Activated T-helper 9 cell treated with anti-CD3 and anti-CD28 coated beads, Interleukin-2, amount 50 U/mL, for 16 hours (primary cell): ENCODE data around the gene COL4A2.

Source experiments
- DNase-seq: peaks from one replicate; pipeline ENCODE4 v3.0.0-alpha.2; 2020; ENCODE audit warnings: low read depth

COL4A2 gene

DNA sequence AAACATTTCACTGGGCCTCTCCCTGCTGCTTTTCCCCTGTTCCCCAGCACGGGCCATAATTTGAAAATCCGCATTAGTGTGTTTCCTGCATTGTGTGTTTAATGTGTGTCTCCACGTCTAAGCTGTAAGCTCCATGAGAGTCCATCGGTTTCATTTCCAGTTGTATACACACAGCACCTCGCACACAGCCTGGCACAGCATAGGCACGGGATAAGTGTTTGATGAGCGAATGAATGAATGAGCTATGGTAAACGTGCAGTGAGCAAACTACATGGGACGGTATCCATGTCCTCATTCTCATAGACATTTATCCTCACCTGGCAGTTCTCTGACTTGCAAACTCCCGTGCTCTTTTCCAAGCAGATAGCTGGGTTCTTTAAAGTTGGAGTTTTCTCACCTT is 148.4 kb downstream of the COL4A2 start:
- DNase-seq: no peak

DNA sequence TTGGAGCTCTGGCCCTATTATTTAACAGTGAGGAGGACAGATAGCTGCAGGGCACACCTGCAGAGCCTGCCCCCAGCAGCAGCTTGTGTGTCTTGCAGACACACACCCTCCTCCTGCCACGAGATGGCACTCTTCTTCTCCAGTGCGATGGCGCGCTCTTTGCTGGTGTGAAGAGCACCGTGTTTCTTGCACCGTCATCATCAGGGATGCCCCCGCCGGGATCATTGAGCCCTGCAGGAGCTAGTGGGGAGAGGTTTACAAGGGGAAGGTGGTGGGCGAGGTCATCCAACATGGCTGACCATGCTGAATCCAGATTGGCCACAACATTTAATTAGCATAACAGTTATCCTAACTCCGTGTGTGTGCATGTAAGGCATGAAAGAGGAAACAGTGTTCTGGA is 148.9 kb downstream of the COL4A2 start:
- peak; percentile 31 for DNase-seq

DNA sequence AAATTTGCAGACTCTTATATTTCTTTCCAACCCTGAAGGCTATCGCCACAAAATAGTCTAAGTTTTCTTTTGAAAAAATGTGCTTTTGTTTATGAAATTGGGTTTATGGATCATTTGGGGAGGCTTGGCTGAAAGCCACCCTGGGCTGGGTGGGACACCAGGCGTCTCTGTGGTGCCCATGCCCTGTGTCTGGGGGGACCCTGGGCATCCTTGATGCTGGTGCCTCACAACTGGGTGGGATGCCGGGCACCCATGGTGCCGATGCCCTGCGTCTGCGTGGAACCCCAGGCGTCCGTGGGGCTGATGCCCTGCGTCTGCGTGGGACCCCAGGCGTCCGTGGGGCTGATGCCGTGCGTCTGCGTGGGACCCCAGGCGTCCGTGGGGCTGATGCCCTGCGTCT is 149.5 kb downstream of the COL4A2 start:
- DNase-seq: no peak

DNA sequence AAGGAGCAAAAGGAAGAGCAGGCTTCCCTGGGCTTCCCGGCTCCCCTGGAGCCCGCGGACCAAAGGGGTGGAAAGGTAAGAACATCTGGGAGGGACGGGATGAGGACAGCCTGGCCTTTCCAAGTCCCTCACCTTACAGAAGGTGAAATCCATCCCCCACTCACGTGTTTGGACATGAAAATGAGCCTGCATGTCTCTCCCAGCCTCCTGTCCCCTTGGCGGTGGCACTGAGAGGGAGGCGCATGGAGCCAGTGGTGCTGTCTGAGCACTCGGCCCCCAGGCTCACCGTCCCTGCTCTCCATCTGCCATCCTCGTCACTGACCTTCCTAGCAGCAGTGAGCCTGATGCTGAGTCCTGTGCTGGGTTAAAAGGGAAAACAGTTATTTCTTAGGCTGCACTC is 150.3 kb downstream of the COL4A2 start:
- no peak for DNase-seq

DNA sequence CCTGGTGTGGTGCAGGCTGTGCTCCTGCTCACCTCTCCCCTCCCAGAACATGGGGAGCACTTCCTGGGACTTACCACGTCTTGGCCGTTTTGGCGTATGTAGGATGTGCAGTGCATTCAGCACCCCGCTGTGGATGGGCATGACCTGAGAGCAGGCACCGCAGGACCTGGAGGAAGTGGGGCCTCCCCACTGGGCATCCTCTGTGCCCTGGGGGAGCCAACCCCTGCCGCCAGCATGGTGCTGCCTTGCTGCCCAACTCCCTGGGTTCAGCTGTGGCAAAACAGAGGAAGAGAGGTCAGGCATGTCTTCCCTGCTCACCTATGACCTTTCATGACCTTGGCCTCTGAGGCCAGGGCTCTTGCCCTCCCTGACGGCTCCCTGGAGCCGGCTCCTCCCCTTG is 150.9 kb downstream of the COL4A2 start:
- DNase-seq: no peak

DNA sequence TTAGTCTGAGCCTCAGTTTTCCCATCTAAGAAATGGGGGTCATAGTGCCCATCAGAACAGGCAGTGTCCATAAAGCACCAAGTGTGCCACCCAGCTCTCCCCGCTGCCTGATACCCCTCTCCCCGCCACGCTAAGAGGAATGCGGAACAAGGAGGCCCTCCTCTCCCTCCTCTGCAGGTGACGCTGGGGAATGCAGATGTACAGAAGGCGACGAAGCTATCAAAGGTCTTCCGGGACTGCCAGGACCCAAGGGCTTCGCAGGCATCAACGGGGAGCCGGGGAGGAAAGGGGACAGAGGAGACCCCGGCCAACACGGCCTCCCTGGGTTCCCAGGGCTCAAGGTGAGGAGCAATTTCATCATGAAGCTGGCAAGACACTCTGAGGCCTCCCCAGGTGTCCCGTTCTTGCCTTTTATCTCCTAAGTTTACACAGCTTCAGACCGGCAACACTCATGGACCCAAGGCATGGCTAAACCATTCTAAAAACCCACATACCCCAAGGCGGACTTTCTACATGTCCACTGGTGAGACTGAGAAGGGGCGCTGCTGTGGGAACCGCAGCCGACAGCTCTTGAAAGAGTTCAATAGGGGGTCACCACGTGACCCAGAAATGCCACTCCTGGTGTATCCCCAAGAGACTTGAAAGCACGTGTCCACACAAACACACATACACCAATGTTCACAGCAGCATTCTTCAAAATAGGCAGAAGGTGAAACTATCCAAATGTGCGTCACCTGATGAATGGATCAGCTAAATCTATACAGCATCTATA is 151.7 kb downstream of the COL4A2 start:
- DNase-seq: no peak

DNA sequence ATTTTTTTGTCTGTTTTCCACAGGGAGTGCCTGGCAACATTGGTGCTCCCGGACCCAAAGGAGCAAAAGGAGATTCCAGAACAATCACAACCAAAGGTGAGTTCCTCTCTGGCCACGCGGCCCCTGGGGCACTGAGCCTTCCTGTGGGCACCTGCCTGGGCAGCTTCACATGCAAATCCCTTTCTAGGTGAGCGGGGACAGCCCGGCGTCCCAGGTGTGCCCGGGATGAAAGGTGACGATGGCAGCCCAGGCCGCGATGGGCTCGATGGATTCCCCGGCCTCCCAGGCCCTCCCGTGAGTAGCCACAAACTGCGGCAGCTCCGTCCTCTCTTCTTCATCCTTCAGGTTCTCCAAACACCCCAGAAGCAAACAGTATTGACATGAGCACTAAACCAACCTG is 155.0 kb downstream of the COL4A2 start:
- DNase-seq: no peak

DNA sequence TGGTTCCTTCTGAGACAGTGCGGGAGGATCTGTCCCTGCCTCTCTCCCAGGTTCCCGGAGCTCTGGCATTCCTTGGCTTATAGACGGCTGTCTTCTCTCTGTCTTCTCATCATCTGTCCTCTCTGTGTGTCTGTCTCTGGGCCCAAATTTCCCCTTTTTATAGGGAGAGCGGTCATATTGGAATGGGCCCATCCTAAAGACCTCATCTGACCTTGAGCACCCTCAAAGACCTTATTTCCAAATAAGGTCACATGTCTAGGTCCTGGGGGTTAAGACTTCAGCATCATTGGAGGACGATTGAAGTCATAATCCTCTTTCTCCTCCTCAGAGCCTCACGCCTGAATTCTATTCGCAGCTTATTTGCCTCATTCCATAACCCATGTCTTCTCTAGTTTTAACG is 156.1 kb downstream of the COL4A2 start:
- no peak for DNase-seq

DNA sequence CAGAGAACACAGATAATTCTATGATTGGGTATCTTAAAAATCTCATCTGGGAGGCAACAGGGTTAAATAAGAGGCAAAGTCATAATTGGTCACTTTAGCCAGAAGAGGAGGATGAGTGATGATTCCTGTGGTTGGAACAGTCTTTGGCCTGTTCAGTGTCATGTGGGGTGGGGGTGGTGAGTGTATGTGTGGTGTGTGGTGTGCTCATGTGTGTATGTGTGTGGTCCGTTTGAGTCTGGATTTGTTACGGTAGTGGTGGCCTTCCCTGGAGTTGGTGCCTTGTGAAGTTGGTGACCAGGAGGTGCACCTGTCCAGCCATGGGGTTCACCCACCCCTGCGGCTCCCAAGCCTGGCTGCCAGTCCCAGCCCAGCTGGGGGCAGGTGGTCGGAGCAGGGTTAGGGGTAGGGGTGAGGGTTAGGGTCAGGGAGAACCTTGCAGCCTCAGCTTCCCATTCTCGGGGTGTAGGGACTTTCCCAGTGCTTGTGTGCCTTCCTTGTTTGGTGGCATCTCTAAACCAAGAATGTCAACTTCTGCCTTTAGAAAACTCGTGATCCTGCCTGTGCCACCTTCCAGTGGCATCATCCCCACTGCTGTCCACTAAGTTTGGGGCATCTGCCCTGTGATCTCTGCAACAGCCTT is 156.9 kb downstream of the COL4A2 start:
- no peak for DNase-seq

DNA sequence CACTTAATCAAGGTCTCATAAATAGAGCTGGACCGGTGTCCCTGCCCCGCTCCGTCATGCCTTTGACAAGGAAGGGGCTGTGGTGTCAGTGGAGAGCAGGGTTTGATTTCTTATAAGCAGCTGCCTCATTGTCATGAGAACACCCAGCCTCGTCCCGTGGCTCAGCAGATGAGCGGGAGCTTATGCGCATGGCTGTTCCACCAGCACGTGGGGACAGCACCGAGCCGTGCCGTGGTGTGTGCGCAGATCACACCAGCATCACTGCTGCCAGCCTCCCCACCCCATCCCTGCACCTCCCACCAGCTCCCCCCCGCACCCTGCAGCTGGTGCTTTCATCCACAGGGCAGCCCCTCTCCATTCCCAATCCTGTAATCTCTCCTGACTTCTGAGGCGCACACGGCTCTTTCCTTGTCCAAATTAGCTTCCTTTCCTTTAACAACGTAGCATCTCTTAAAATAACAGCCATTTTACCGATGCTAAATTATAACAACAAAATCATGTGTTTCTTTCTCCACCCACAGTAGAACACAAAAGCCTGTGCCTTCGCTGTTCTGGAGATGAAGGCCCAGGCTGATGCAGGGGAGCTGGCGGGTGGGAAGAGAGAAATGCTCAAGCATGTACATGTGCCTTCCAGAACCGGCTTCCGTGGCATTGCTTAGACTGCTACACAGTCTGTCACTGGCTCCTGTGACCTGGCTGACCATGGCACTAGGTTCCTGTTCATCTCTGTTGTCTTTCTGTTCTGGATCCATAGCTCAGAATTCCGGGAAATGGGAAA is 157.7 kb downstream of the COL4A2 start:
- no peak for DNase-seq

DNA sequence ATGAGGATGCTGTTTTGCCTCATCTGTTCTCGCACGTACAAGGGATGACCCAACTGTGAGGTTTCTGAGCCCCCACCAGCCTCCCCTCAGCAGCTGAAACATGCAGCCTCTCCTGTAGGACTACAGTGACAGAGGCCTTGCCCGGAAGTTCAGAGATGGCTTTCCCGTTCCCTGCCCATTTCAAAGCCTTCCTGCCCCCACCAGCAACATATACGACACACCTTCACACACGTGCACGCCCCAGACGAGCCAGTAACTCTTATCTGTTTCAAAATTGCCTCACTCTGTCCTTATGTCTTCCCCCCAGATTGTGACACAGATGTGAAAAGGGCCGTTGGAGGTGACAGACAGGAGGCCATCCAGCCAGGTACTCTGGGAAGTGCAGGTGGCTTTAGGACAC is 158.6 kb downstream of the COL4A2 start:
- DNase-seq: no peak

DNA sequence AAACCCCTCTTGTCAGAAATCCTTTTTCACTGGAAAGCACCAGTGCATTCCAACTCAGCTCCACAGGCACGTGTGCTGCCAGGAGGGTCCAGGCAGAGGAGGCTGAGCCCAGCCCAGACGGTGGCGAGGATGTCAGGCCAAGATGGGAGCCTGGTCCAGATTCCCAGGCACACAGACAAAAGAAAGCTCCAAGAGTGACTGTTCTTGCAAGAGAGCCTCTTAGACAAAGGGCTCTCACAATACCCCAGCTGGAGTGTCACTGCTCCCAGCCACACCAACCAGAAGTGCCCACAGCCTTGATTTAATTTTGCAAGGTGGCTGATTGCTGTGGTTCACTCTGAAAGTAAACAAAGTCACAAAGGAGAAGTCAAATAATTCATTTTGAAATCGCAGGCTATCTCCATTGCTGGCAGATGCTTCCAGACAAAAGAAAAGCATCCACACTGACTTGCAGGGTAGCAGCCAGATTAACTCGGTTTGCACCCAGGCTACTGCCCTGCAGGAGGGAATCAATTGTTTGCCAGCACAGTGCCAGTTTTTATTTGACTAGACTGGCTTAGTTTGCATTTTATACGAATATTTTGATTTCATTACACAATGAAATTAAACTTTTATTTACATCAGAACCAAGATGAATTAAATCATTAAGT is 159.3 kb downstream of the COL4A2 start:
- no peak for DNase-seq

DNA sequence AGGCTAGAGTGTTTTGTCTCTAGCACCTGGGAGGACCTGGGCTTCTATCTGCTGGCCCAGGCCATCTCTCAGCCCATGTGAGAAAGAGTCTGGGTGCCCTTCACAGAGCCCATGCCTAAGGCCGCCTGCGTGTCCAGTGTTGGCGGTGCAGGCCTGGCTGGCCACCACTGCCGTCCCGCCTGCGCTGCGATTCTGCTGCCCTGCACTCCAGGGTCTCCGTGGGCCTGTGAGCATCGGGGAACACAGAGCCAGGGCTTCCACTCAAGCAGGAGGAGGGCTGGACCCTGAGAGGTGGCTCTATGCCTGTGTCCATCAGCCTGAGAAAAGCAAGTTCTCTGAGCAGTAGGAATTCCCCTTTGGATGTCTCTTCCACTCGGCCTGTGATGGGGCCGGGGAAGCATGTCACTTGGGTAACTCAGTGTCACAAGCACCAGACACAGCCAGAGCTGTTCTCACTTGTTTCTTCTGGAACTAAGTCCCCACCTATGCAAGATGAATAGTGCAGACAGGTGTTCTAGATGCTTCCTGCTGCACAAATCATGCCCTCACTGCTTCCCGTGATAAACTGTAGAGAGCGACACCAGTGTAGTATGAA is 160.5 kb downstream of the COL4A2 start:
- DNase-seq: no peak

DNA sequence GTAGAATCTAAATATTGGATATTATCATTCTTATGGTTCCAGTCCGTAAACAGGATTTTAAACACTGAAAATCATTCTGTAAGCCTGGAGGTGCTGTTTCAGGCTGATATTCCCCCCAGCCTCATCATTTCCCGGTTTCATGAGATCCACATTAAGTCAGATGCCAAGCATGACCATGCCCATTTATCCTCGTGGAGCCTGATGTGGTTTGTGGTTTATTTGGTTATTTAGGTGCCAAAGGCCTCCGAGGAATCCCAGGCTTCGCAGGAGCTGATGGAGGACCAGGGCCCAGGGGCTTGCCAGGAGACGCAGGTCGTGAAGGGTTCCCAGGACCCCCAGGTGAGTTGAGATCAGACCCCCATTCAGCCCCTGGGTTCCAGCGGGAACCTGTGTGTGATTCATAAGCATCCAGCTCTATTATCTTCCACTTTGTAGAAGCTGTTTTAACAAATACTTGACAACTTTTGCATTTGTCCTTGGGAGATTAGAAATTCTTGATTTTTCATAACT is 162.0 kb downstream of the COL4A2 start:
- DNase-seq: no peak

DNA sequence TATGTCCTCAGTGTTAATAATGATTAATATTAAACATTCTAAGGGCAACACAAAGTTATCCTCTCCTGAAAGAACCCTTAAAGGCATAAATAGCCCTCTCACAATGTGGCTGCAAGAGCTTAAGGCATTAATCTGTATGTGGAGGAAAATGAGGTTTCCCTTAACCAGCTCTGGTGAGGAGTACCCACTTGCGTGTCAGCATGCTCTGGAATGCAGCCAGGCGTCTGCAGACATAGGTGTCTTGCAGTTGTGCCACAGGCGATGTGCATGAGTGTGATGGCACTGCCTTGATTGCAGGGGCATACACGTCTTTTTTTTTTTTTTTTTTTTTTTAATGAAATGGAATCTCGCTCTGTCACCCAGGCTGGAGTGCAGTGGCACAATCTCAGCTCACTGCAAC is 162.5 kb downstream of the COL4A2 start:
- DNase-seq: no peak

DNA sequence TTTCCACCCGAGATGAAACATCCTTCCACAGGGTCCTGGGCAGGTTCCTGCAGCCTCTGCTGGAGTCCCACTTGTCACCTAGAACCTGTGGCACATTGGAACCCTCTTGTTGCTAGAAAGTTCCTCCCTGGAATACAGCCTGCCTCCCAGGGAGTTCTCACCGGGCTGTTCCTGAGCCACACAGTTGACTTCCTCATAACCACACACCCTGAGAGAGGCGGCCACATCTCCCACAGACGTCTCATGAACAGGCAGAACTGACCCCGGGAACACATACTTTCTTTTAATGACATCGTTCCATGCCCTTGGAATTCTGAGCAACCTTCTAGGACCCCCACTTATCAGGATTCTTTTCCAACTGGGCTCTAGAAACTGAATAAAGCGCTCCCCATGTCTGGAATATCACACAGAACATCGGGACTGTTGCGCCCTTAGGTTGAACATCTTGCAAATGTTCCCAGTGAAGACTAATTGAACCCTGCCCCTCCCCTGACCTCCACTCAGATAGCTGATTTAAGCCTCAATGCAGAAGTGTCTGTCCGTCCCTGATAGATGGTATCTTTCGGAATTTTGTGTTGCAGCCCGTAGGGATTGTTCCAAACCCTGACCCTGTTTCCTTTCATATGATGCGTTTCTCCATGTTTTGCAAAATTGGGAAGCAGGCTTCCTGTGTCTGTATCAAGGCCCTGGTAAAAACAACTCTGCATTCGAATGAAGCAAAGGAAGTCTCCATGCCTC is 163.4 kb downstream of the COL4A2 start:
- no peak for DNase-seq

DNA sequence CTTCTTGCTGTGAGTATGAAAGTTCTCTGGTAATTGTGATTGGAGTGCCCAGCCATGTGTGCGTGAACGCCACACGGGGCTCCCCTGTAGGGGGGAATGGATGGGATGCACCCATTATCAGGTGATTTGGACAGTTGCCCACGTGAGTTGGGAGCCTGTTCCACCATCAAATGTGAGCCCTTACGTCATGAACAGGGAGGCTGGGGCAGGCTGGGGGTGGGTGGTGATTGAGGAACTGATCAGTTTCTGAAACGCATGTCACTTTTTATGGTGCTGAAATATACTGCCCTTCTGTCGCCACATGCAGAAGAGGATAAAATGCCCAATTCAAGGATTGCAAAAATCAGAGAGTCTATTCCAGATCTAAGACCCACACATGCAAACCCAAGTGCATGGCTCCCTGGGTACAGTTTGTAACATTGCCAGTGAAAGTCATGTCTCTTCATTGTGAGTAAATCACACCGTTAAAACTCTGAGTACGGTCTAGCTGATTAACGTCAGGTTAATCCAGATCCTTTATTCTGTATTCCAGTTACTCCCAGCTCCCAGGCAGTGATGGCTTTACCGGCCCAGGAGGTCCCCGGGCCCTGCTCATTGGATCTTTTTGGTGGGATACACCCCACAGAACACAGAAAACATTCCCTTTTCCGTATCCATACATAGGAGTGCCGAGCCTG is 164.2 kb downstream of the COL4A2 start:
- DNase-seq: no peak

DNA sequence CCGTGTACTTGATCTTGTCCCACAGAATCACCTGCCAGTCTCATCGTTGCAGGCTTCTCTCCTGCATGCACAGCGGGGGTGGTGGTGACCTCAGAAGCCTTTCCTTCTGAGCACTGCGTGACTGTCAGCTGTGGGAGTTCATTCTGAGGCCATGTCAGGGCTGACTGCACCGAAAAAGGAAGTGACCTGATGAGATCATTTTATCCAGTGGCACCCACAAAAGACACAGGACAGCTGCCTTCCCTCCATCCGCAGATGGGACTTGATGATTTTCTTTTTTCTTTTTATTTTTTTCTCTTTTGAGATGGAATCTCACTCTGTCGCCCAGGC is 164.7 kb downstream of the COL4A2 start:
- DNase-seq: no peak

DNA sequence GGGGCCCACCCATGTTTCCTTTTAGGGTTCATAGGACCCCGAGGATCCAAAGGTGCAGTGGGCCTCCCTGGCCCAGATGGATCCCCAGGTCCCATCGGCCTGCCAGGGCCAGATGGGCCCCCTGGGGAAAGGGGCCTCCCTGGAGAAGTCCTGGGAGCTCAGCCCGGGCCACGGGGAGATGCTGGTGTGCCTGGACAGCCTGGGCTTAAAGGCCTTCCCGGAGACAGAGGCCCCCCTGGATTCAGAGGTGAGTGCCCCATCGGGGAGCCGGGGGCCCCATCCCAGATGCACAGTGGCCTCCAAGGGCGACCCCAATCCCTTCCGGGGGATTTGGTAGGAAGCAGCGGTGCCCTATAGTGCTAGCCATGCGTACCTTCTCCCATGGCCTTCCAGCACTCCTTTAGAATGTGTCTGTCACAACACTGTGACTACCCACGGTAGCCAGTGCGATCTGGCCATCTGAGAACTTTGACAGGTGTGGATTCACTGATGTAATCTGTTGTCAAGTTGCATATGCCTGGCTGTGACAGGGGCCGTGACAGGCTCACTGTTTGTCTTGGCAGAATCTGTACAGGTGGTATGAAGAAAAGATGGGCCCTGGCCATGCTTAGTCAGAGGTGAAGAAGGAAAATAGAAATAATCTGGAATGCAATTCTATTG is 165.9 kb downstream of the COL4A2 start:
- no peak for DNase-seq

DNA sequence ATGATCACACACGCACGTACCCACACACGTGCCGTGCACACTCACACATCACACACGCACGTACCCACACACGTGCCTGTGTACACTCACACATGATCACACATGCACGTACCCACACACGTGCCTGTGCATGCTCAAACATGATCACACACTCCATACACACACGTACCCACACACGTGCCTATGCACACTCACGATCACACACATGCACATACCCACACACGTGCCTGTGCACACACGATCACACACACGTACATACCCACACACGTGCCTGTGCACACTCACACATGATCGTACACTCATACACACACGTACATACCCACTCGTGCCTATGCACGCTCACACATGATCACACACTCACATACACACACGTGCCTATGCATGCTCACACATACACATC is 167.6 kb downstream of the COL4A2 start:
- no peak for DNase-seq
